HEK293 (cell line): Measurements from ENCODE around the gene ABHD17C.

Source experiments
- CTCF ChIA-PET: fragments of 350-600 bp; formaldehyde crosslinking; extraction: SDS; loops from one replicate; lab custom pipeline; 2021; ENCODE audit warnings: antibody characterized with exemption; lab: Yijun Ruan, JAX
- POLR2A ChIA-PET: fragments of 300-600 bp; formaldehyde crosslinking; extraction: SDS; loops from one replicate; lab custom pipeline; 2020; ENCODE audit warnings: antibody characterized with exemption, inconsistent platforms; lab: Yijun Ruan, JAX
- H3K27ac ChIP-seq: fragments of 200-500 bp; sonication (Bioruptor generic); 2 replicates; pipeline ENCODE4 v1.5.1; 2014; ENCODE audit warnings: low read depth, low read length, control low read depth, inconsistent platforms; ENCODE audit errors: extremely low read depth
- H3K36me3 ChIP-seq, 2 experiments: fragments of 200-500 bp in 1 of 2; sonication (Bioruptor generic) in 1 of 2; 1 replicate in 1 of 2; 2 replicates in 1 of 2; pipeline ENCODE4 v1.5.1; 2014 to 2017; ENCODE audit warnings: inconsistent platforms in 2 of 2, low read length in 2 of 2; ENCODE audit not compliant: control insufficient read depth in 2 of 2, insufficient read depth in 1 of 2
- H3K4me1 ChIP-seq: fragments of 200-500 bp; sonication (Bioruptor generic); 2 replicates; pipeline ENCODE4 v1.5.1; 2014; ENCODE audit warnings: mild to moderate bottlenecking, low read length, inconsistent platforms; ENCODE audit not compliant: control insufficient read depth, insufficient read depth
- H3K4me3 ChIP-seq: 2 replicates; pipeline ENCODE4 v1.5.1; 2011; ENCODE audit warnings: low read depth, mild to moderate bottlenecking, control low read depth, low read length, moderate library complexity
- H3K9me3 ChIP-seq: fragments of 200-500 bp; sonication (Bioruptor generic); 2 replicates; pipeline ENCODE4 v1.5.1; 2014; ENCODE audit warnings: low read depth, low read length, inconsistent platforms; ENCODE audit not compliant: control insufficient read depth, insufficient read depth
- IKZF3 ChIP-seq: fragments of 450-650 bp; IDR thresholded peaks from 2 replicates; pipeline ENCODE4 v1.5.0; 2018; ENCODE audit warnings: missing biosample characterization, mild to moderate bottlenecking, missing genetic modification characterization, moderate library complexity
- YY1 ChIP-seq: fragments of 450-650 bp; formaldehyde crosslinking; IDR thresholded peaks from 2 replicates; pipeline ENCODE4 v1.5.1; 2018; ENCODE audit warnings: missing biosample characterization, missing genetic modification characterization
- ZBTB17 ChIP-seq: fragments of 450-650 bp; formaldehyde crosslinking; IDR thresholded peaks from 2 replicates; pipeline ENCODE4 v1.5.1; 2016; ENCODE audit warnings: missing biosample characterization, missing genetic modification characterization
- ZIC2 ChIP-seq: fragments of 450-650 bp; formaldehyde crosslinking; IDR thresholded peaks from 2 replicates; pipeline ENCODE4 v1.5.1; 2016; ENCODE audit warnings: missing biosample characterization, missing genetic modification characterization
- ZNF121 ChIP-seq: fragments of 450-650 bp; formaldehyde crosslinking; IDR thresholded peaks from 2 replicates; pipeline ENCODE4 v1.5.1; 2016; ENCODE audit warnings: missing biosample characterization, missing genetic modification characterization
- ZNF157 ChIP-seq: fragments of 450-650 bp; formaldehyde crosslinking; IDR thresholded peaks from 2 replicates; pipeline ENCODE4 v1.5.1; 2016; ENCODE audit warnings: missing biosample characterization, missing genetic modification characterization
- ZNF16 ChIP-seq: fragments of 450-650 bp; formaldehyde crosslinking; IDR thresholded peaks from 2 replicates; pipeline ENCODE4 v1.5.1; 2016; ENCODE audit warnings: low read depth, missing biosample characterization, missing genetic modification characterization
- ZNF174 ChIP-seq: fragments of 450-650 bp; formaldehyde crosslinking; IDR thresholded peaks from 2 replicates; pipeline ENCODE4 v1.5.0; 2017; ENCODE audit warnings: missing biosample characterization, mild to moderate bottlenecking, missing genetic modification characterization
- ZNF394 ChIP-seq: fragments of 450-650 bp; formaldehyde crosslinking; IDR thresholded peaks from 2 replicates; pipeline ENCODE4 v1.5.1; 2016; ENCODE audit warnings: missing biosample characterization, missing genetic modification characterization, mild to moderate bottlenecking, moderate library complexity, borderline replicate concordance
- ZNF501 ChIP-seq: fragments of 450-650 bp; formaldehyde crosslinking; IDR thresholded peaks from 2 replicates; pipeline ENCODE4 v1.5.1; 2016; ENCODE audit warnings: missing biosample characterization, missing genetic modification characterization
- ZNF521 ChIP-seq: fragments of 450-650 bp; formaldehyde crosslinking; IDR thresholded peaks from 2 replicates; pipeline ENCODE4 v1.5.1; 2017; ENCODE audit warnings: missing biosample characterization, mild to moderate bottlenecking, missing genetic modification characterization
- ZNF529 ChIP-seq: fragments of 450-650 bp; formaldehyde crosslinking; IDR thresholded peaks from 2 replicates; pipeline ENCODE4 v1.5.1; 2017; ENCODE audit warnings: missing genetic modification characterization, missing biosample characterization; ENCODE audit not compliant: insufficient replicate concordance
- ZNF549 ChIP-seq: fragments of 450-650 bp; IDR thresholded peaks from 2 replicates; pipeline ENCODE4 v1.5.1; 2018; ENCODE audit warnings: missing biosample characterization, missing genetic modification characterization, mild to moderate bottlenecking, inconsistent platforms, moderate library complexity
- ZNF585B ChIP-seq: fragments of 450-650 bp; formaldehyde crosslinking; IDR thresholded peaks from 2 replicates; pipeline ENCODE4 v1.5.1; 2016; ENCODE audit warnings: missing biosample characterization, missing genetic modification characterization
- ZNF623 ChIP-seq: fragments of 450-650 bp; formaldehyde crosslinking; IDR thresholded peaks from 2 replicates; pipeline ENCODE4 v1.5.1; 2016; ENCODE audit warnings: missing biosample characterization, missing genetic modification characterization
- ZNF654 ChIP-seq: fragments of 450-650 bp; formaldehyde crosslinking; IDR thresholded peaks from 2 replicates; pipeline ENCODE4 v1.5.1; 2016; ENCODE audit warnings: low read depth, missing biosample characterization, missing genetic modification characterization
- ZNF660 ChIP-seq: fragments of 450-650 bp; IDR thresholded peaks from 2 replicates; pipeline ENCODE4 v1.5.1; 2018; ENCODE audit warnings: missing biosample characterization, mild to moderate bottlenecking, missing genetic modification characterization
- TF ChIP-seq, protein P1 (sequence below): fragments of 450-650 bp; formaldehyde crosslinking; IDR thresholded peaks from 2 replicates; pipeline ENCODE4 v1.5.1; 2016; ENCODE audit warnings: missing biosample characterization, missing genetic modification characterization
- TF ChIP-seq, protein P2 (sequence below): fragments of 450-650 bp; formaldehyde crosslinking; IDR thresholded peaks from 2 replicates; pipeline ENCODE4 v1.5.1; 2017; ENCODE audit warnings: missing biosample characterization, missing genetic modification characterization
- TF ChIP-seq, protein P3 (sequence below): fragments of 450-650 bp; formaldehyde crosslinking; IDR thresholded peaks from 2 replicates; pipeline ENCODE4 v1.5.1; 2016; ENCODE audit warnings: missing biosample characterization, missing genetic modification characterization
- TF ChIP-seq, protein P4 (sequence below): fragments of 450-650 bp; formaldehyde crosslinking; IDR thresholded peaks from 2 replicates; pipeline ENCODE4 v1.5.1; 2016; ENCODE audit warnings: missing biosample characterization, missing genetic modification characterization, low read depth
- TF ChIP-seq, protein P5 (sequence below): fragments of 450-650 bp; formaldehyde crosslinking; IDR thresholded peaks from 2 replicates; pipeline ENCODE4 v1.5.1; 2016; ENCODE audit warnings: missing biosample characterization, missing genetic modification characterization
- TF ChIP-seq, protein P6 (sequence below): fragments of 450-650 bp; formaldehyde crosslinking; IDR thresholded peaks from 2 replicates; pipeline ENCODE4 v1.5.1; 2016; ENCODE audit warnings: missing biosample characterization, missing genetic modification characterization, borderline replicate concordance

Gene ABHD17C

DNA sequence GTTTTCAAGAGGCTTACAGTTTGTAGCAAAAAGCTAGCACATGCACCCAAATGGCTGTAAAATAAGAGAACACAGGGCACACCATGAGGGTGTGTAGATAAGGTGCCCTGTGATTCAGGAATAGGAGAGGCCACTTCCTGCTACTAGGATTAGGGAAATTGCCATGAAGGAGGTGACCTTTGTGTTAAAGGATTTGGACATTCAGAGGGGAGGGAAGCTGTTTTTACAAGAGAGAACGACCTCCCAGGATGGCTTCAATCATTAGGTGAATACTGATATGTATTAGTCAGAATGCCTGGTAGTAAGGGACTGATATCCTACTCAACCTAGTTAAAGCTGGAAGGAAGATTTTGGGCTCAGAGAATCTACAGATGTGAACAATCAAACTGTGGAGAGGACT, 35.7 kb upstream of the ABHD17C start:
- no peak for TF ChIP-seq ZNF623 (tag by site-specific recombination)
- no peak for TF ChIP-seq ZNF585B (tag by site-specific recombination)
- no peak for TF ChIP-seq ZNF501 (tag by site-specific recombination)
- TF ChIP-seq ZNF529 (tag by site-specific recombination) = no peak
- no peak for TF ChIP-seq ZNF394
- TF ChIP-seq ZNF157 (tag by site-specific recombination) = no peak
- TF ChIP-seq ZNF16 (tag by site-specific recombination) = no peak
- TF ChIP-seq, protein P1, sequence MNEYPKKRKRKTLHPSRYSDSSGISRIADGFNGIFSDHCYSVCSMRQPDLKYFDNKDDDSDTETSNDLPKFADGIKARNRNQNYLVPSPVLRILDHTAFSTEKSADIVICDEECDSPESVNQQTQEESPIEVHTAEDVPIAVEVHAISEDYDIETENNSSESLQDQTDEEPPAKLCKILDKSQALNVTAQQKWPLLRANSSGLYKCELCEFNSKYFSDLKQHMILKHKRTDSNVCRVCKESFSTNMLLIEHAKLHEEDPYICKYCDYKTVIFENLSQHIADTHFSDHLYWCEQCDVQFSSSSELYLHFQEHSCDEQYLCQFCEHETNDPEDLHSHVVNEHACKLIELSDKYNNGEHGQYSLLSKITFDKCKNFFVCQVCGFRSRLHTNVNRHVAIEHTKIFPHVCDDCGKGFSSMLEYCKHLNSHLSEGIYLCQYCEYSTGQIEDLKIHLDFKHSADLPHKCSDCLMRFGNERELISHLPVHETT (tag by site-specific recombination) = no peak
- TF ChIP-seq ZNF660 (tag by site-specific recombination) = no peak
- no peak for TF ChIP-seq YY1
- ChIA-PET CTCF (interaction anchor here (0.5 to 4.3 kb wide), 37 partner anchors 8 to 501 kb away, joined by 3 to 84 read pairs (median 4); partner anchors contain the start of gene CEMIP), POLR2A (no interaction called here)

DNA sequence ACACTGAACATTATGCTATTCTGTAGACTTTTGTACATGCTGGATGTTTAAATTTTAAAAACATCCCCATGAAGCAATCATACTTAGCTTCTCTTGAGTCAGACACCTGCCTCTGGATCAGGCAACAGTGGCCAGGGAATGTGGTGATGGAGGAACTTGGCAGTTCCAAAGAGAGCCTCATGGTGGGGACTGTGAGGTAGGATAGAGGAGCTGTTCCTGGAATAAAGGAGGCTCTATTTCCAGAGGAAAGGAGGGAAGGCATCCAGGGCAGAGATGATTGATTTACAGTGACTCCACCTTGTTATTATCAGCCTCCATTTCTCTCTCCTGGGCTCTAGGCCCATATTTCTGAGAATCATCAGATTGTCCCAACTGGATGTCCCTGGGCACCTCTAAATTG, 35.0 kb upstream of the ABHD17C start:
- POLR2A ChIA-PET = interaction anchor here (1.5 kb wide), 1 partner anchor 116 kb away, joined by 5 read pairs; no protein-coding TSS in a partner anchor
- Histone ChIP-seq H3K4me1 (no peaks in the 10 kb centered on the region), H3K4me3 (no peak overlapping the region), H3K27ac (no peak overlapping the region), H3K36me3 (no peaks in the 10 kb centered on the region), H3K9me3 (no peaks in the 10 kb centered on the region)
- CTCF ChIA-PET = interaction anchor here (0.5 to 4.3 kb wide), 41 partner anchors 9 to 607 kb away, joined by 3 to 84 read pairs (median 4); partner anchors contain the start of gene CEMIP
- TF ChIP-seq, protein P2, sequence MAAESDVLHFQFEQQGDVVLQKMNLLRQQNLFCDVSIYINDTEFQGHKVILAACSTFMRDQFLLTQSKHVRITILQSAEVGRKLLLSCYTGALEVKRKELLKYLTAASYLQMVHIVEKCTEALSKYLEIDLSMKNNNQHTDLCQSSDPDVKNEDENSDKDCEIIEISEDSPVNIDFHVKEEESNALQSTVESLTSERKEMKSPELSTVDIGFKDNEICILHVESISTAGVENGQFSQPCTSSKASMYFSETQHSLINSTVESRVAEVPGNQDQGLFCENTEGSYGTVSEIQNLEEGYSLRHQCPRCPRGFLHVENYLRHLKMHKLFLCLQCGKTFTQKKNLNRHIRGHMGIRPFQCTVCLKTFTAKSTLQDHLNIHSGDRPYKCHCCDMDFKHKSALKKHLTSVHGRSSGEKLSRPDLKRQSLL (tag by site-specific recombination) = peak; percentile 68; the same call in 1 of the 2 replicates
- TF ChIP-seq ZBTB17 (peak; percentile 31; the same call in 1 of the 2 replicates), ZNF121 (tag by site-specific recombination) (0 out of 2 replicates have a peak, but pooled peaks have one; percentile 17), ZIC2 (tag by site-specific recombination) (no peak), IKZF3 (tag by site-specific recombination) (peak; percentile 73), ZNF174 (tag by site-specific recombination) (no peak), ZNF549 (no peak), ZNF521 (tag by site-specific recombination) (no peak), ZNF654 (peak; percentile 38)
- TF ChIP-seq, protein P3, sequence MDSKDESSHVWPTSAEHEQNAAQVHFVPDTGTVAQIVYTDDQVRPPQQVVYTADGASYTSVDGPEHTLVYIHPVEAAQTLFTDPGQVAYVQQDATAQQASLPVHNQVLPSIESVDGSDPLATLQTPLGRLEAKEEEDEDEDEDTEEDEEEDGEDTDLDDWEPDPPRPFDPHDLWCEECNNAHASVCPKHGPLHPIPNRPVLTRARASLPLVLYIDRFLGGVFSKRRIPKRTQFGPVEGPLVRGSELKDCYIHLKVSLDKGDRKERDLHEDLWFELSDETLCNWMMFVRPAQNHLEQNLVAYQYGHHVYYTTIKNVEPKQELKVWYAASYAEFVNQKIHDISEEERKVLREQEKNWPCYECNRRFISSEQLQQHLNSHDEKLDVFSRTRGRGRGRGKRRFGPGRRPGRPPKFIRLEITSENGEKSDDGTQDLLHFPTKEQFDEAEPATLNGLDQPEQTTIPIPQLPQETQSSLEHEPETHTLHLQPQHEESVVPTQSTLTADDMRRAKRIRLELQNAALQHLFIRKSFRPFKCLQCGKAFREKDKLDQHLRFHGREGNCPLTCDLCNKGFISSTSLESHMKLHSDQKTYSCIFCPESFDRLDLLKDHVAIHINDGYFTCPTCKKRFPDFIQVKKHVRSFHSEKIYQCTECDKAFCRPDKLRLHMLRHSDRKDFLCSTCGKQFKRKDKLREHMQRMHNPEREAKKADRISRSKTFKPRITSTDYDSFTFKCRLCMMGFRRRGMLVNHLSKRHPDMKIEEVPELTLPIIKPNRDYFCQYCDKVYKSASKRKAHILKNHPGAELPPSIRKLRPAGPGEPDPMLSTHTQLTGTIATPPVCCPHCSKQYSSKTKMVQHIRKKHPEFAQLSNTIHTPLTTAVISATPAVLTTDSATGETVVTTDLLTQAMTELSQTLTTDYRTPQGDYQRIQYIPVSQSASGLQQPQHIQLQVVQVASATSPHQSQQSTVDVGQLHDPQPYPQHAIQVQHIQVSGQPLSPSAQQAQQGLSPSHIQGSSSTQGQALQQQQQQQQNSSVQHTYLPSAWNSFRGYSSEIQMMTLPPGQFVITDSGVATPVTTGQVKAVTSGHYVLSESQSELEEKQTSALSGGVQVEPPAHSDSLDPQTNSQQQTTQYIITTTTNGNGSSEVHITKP = no peak
- TF ChIP-seq, protein P4, sequence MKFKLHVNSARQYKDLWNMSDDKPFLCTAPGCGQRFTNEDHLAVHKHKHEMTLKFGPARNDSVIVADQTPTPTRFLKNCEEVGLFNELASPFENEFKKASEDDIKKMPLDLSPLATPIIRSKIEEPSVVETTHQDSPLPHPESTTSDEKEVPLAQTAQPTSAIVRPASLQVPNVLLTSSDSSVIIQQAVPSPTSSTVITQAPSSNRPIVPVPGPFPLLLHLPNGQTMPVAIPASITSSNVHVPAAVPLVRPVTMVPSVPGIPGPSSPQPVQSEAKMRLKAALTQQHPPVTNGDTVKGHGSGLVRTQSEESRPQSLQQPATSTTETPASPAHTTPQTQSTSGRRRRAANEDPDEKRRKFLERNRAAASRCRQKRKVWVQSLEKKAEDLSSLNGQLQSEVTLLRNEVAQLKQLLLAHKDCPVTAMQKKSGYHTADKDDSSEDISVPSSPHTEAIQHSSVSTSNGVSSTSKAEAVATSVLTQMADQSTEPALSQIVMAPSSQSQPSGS (tag by site-specific recombination) = no peak
- TF ChIP-seq, protein P5, sequence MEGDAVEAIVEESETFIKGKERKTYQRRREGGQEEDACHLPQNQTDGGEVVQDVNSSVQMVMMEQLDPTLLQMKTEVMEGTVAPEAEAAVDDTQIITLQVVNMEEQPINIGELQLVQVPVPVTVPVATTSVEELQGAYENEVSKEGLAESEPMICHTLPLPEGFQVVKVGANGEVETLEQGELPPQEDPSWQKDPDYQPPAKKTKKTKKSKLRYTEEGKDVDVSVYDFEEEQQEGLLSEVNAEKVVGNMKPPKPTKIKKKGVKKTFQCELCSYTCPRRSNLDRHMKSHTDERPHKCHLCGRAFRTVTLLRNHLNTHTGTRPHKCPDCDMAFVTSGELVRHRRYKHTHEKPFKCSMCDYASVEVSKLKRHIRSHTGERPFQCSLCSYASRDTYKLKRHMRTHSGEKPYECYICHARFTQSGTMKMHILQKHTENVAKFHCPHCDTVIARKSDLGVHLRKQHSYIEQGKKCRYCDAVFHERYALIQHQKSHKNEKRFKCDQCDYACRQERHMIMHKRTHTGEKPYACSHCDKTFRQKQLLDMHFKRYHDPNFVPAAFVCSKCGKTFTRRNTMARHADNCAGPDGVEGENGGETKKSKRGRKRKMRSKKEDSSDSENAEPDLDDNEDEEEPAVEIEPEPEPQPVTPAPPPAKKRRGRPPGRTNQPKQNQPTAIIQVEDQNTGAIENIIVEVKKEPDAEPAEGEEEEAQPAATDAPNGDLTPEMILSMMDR (tag by site-specific recombination) = 0 out of 2 replicates have a peak, but pooled peaks have one; percentile 18
- TF ChIP-seq, protein P6, sequence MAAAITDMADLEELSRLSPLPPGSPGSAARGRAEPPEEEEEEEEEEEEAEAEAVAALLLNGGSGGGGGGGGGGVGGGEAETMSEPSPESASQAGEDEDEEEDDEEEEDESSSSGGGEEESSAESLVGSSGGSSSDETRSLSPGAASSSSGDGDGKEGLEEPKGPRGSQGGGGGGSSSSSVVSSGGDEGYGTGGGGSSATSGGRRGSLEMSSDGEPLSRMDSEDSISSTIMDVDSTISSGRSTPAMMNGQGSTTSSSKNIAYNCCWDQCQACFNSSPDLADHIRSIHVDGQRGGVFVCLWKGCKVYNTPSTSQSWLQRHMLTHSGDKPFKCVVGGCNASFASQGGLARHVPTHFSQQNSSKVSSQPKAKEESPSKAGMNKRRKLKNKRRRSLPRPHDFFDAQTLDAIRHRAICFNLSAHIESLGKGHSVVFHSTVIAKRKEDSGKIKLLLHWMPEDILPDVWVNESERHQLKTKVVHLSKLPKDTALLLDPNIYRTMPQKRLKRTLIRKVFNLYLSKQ (tag by site-specific recombination) = no peak

More for the DNA sequence above, 35.7 kb upstream of the ABHD17C start:
- no peak overlapping the region for H3K4me3 ChIP-seq
- H3K36me3 ChIP-seq = no peaks in the 10 kb centered on the region
- no peak overlapping the region for H3K27ac ChIP-seq
- H3K4me1 ChIP-seq = no peaks in the 10 kb centered on the region
- no peaks in the 10 kb centered on the region for H3K9me3 ChIP-seq
